Thyroid gland (tissue), 4 donors: ENCODE results near the gene ALDH4A1. TPM values are rescaled to one million over a fixed set of nuclear protein-coding genes. Genes with fewer than 3 reads are reported as not detected.

Experiments used
- DNase-seq, 2 donors: peaks; one replicate each; pipeline ENCODE4 v3.0.0-alpha.2; 2019
- H3K27ac ChIP-seq, 3 donors: fragments of 200-600 bp; sonication (generic); 1 replicate in 2 of 3; 2 replicates in 1 of 3; pipeline ENCODE4 v1.5.1; 2016 to 2019; ENCODE audit warnings: mild to moderate bottlenecking in 1 of 3, moderate library complexity in 1 of 3
- H3K27me3 ChIP-seq: fragments of 200-600 bp; sonication (generic); one replicate; pipeline ENCODE4 v1.5.1; 2019
- H3K36me3 ChIP-seq, 2 donors: fragments of 200-600 bp; sonication (generic); one replicate each; pipeline ENCODE4 v1.5.1; 2016 to 2019
- H3K4me1 ChIP-seq, 2 donors: fragments of 200-600 bp; sonication (generic); one replicate each; pipeline ENCODE4 v1.5.1; 2017 to 2019
- H3K4me3 ChIP-seq, 3 donors: fragments of 200-600 bp; sonication (generic); replicated peaks in 1 of 3; 1 replicate in 2 of 3; 2 replicates in 1 of 3; pipeline ENCODE4 v1.5.1; 2016; ENCODE audit warnings: mild to moderate bottlenecking in 1 of 3
- H3K9me3 ChIP-seq: fragments of 200-600 bp; sonication (generic); one replicate; pipeline ENCODE4 v1.5.1; 2017
- POLR2A ChIP-seq, 2 donors: fragments of 450-650 bp; IDR thresholded peaks; one replicate each; pipeline ENCODE4 v1.6.1; 2017; ENCODE audit warnings: antibody characterized with exemption in 2 of 2, mild to moderate bottlenecking in 2 of 2, moderate library complexity in 1 of 2
- WGBS, 2 donors: methylation state at CpG; one replicate each; pipeline ENCODE4 v1.1.5; 2017; 5-methylcytosine and 5-hydroxymethylcytosine counted together
- intact Hi-C: fragments of 100-400 bp; cut with DNase I; formaldehyde crosslinking; loops from one replicate; pipeline ENCODE4 v1.15.1; 2023
- total RNA-seq, 4 donors: library from RNA; depleted of rRNA; stranded (reverse); fragments of >200 nt; gene quantifications; one replicate each; pipeline ENCODE4 v1.2.3, GENCODE V29; 2016
- TF ChIP-seq, protein P1 (sequence below), 6 experiments: fragments of 200-600 bp in 3 of 6; fragments of 450-650 bp in 3 of 6; sonication (generic) in 3 of 6; IDR thresholded peaks; one replicate each; pipeline ENCODE4 v1.5.1; 2016 to 2019; ENCODE audit warnings: antibody characterized with exemption in 6 of 6, mild to moderate bottlenecking in 2 of 6, inconsistent platforms in 1 of 6, moderate library complexity in 1 of 6

Gene ALDH4A1
- total RNA-seq, 4 donors from 2014 or later: 5.4 to 29.9 (median 18.6) TPM

- intact Hi-C loops: no loop called here
- Histone ChIP-seq H3K36me3 (no peaks in the 10 kb centered on the region), H3K4me3 (no peak overlapping the region), H3K9me3 (no peaks in the 10 kb centered on the region), H3K27ac (peak overlapping the region; percentile 16 to 81 (median 66)), H3K4me1 (peaks cover 71 to 83% of the 10 kb centered on the region in 2 donors), H3K27me3 (no peaks in the 10 kb centered on the region)
- TF ChIP-seq POLR2A (IDR thresholded peaks at IDR 0.05): no peak
- TF ChIP-seq, protein P1, sequence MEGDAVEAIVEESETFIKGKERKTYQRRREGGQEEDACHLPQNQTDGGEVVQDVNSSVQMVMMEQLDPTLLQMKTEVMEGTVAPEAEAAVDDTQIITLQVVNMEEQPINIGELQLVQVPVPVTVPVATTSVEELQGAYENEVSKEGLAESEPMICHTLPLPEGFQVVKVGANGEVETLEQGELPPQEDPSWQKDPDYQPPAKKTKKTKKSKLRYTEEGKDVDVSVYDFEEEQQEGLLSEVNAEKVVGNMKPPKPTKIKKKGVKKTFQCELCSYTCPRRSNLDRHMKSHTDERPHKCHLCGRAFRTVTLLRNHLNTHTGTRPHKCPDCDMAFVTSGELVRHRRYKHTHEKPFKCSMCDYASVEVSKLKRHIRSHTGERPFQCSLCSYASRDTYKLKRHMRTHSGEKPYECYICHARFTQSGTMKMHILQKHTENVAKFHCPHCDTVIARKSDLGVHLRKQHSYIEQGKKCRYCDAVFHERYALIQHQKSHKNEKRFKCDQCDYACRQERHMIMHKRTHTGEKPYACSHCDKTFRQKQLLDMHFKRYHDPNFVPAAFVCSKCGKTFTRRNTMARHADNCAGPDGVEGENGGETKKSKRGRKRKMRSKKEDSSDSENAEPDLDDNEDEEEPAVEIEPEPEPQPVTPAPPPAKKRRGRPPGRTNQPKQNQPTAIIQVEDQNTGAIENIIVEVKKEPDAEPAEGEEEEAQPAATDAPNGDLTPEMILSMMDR (IDR thresholded peaks at IDR 0.05): no peak
- WGBS, 2 donors: 58% methylated on average over 15 of the region's 15 CpGs
- peak; percentile 81 to 83 for DNase-seq
Measured at GRCh38 chr1:18946550-18947381, 44.4 kb upstream of the ALDH4A1 start.

DNA sequence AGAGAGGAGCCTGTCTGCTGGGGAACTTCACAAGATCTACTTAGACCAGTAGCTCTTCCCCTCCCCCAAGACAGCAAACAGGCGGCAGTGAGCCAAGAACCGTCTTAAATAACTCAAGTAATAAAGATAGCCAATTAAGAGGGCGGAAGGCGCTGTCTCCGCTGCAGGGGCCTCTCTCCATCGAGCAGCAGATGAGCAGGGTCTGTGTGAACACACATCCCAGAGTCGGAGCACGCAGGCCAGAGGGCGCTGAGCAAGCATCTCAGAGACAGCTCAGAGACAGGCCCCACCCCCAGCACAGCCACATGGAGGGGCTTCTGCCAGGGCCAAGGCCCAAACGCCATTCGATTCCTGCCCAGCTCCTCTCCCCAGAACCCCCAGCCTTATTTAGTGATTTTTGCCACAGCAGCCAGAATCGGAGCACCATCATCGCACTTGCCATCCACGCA, 43.1 kb upstream of the ALDH4A1 start:
- WGBS, 2 donors: 64 to 73% methylated on average over 14 of the region's 14 CpGs
- peak overlapping the region in 2 of 3 donors; percentile 67 to 81 for H3K27ac ChIP-seq
- intact Hi-C loops: no loop called here

DNA sequence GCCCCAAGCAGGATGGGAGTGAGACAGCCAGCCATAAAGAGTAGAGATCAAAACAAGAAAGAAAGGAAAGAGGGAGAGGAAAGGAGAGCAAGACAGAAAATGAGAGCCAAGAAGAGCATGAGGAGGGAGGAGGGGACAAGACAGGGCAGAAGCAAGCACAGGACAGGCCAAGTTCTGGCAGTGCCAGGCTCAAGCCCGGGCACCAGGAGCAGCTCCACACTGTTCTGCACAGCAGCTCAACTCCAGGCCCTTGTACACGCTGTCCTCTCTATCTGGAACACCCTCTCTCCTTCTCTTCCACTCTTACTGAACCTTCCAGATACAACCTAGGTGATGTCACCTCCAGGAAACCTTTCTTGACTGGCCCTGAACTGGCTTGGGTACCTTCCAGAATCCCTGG, 42.5 kb upstream of the ALDH4A1 start:
- Histone ChIP-seq H3K4me3 (no peak overlapping the region), H3K27me3 (no peaks in the 10 kb centered on the region), H3K36me3 (no peaks in the 10 kb centered on the region), H3K4me1 (peaks cover 71 to 83% of the 10 kb centered on the region in 2 donors), H3K9me3 (no peaks in the 10 kb centered on the region), H3K27ac (peak overlapping the region in 2 of 3 donors; percentile 67 to 81)
- peak; percentile 42 to 51 for DNase-seq
- intact Hi-C loops: no loop called here
- TF ChIP-seq POLR2A (IDR thresholded peaks at IDR 0.05): peak in 1 of 2 donors; percentile 24
- TF ChIP-seq, protein P1 (IDR thresholded peaks at IDR 0.05): no peak
- WGBS, 2 donors: 53 to 72% methylated on average over 2 of the region's 2 CpGs

More for the DNA sequence above, 43.1 kb upstream of the ALDH4A1 start:
- H3K36me3 ChIP-seq: no peaks in the 10 kb centered on the region
- peaks cover 71 to 83% of the 10 kb centered on the region in 2 donors for H3K4me1 ChIP-seq
- H3K9me3 ChIP-seq: no peaks in the 10 kb centered on the region
- no peaks in the 10 kb centered on the region for H3K27me3 ChIP-seq
- DNase-seq: no peak
- no peak overlapping the region for H3K4me3 ChIP-seq
- TF ChIP-seq, protein P1 (IDR thresholded peaks at IDR 0.05): no peak
- no peak for TF ChIP-seq POLR2A (IDR thresholded peaks at IDR 0.05)

- DNase-seq: no peak
- no peaks in the 10 kb centered on the region for H3K36me3 ChIP-seq
- no peaks in the 10 kb centered on the region for H3K27me3 ChIP-seq
- intact Hi-C loops: no loop called here
- peaks cover 68 to 83% of the 10 kb centered on the region in 2 donors for H3K4me1 ChIP-seq
- WGBS, 2 donors: 92 to 95% methylated on average over 9 of the region's 9 CpGs
- no peaks in the 10 kb centered on the region for H3K9me3 ChIP-seq
- no peak overlapping the region for H3K4me3 ChIP-seq
- TF ChIP-seq, protein P1 (IDR thresholded peaks at IDR 0.05): no peak
- TF ChIP-seq POLR2A (IDR thresholded peaks at IDR 0.05): no peak
- peak overlapping the region in 2 of 3 donors; percentile 67 to 81 for H3K27ac ChIP-seq
Measured at GRCh38 chr1:18943914-18944572, 41.7 kb upstream of the ALDH4A1 start.
